ENCODE data around the gene CAMK1D.

CAMK1D gene

GRCh38 chr10:12409161-12409560 lies 59.8 kb downstream of the CAMK1D start:
- Histone ChIP-seq H4K20me1 (ENCODE audit: insufficient read depth, low read length) (no peaks in the 10 kb centered on the region), H3K4me2 (ENCODE audit: low read depth, low read length) (no peak overlapping the region), H3K9me3 (replicated peaks; ENCODE audit: insufficient read depth, low read length) (no peaks in the 10 kb centered on the region), H3K36me3 (replicated peaks; ENCODE audit: insufficient read depth, low read length) (no peaks in the 10 kb centered on the region), H3F3A (ENCODE audit: insufficient read depth, low read length) (no peaks in the 10 kb centered on the region), H3K27me3 (replicated peaks; ENCODE audit: insufficient read depth, low read length) (no peaks in the 10 kb centered on the region), H3K4me1 (ENCODE audit: low read length) (peaks cover 12% of the 10 kb centered on the region), H2AFZ (ENCODE audit: low read length) (no peak overlapping the region), H3K9me2 (replicated peaks; ENCODE audit: insufficient read depth, low read length) (no peaks in the 10 kb centered on the region), H3K79me2 (ENCODE audit: low read length) (peaks cover 58% of the 10 kb centered on the region), H3K4me3 (ENCODE audit: low read length) (no peak overlapping the region), H3K27ac (ENCODE audit: low read length) (no peak overlapping the region), H3K9ac (ENCODE audit: low read length) (no peak overlapping the region)
- no peak for TF ChIP-seq EZH2phosphoT487 (IDR thresholded peaks at IDR 0.05; ENCODE audit: low read length)
- no peak for TF ChIP-seq EZH2 (optimal IDR thresholded peaks at IDR 0.05; ENCODE audit: low read depth, low read length)
- TF ChIP-seq CTCF (IDR thresholded peaks at IDR 0.05; ENCODE audit: low read length), result no peak
- DNase-seq, result no peak

- no peaks in the 10 kb centered on the region for H3K9me2 ChIP-seq (replicated peaks; ENCODE audit: insufficient read depth, low read length)
- TF ChIP-seq EZH2 (optimal IDR thresholded peaks at IDR 0.05; ENCODE audit: low read depth, low read length) (no peak), EZH2phosphoT487 (IDR thresholded peaks at IDR 0.05; ENCODE audit: low read length) (no peak), CTCF (IDR thresholded peaks at IDR 0.05; ENCODE audit: low read length) (no peak)
- H3F3A ChIP-seq (ENCODE audit: insufficient read depth, low read length), result no peaks in the 10 kb centered on the region
- H3K9ac ChIP-seq (ENCODE audit: low read length), result no peak overlapping the region
- no peaks in the 10 kb centered on the region for H4K20me1 ChIP-seq (ENCODE audit: insufficient read depth, low read length)
- DNase-seq, result no peak
- H3K9me3 ChIP-seq (replicated peaks; ENCODE audit: insufficient read depth, low read length), result no peaks in the 10 kb centered on the region
- H3K4me2 ChIP-seq (ENCODE audit: low read depth, low read length), result no peak overlapping the region
- H3K4me1 ChIP-seq (ENCODE audit: low read length), result peaks cover 9% of the 10 kb centered on the region
- H2AFZ ChIP-seq (ENCODE audit: low read length), result no peak overlapping the region
- H3K79me2 ChIP-seq (ENCODE audit: low read length), result peaks cover 59% of the 10 kb centered on the region
- H3K4me3 ChIP-seq (ENCODE audit: low read length), result no peak overlapping the region
- no peaks in the 10 kb centered on the region for H3K27me3 ChIP-seq (replicated peaks; ENCODE audit: insufficient read depth, low read length)
- H3K36me3 ChIP-seq (replicated peaks; ENCODE audit: insufficient read depth, low read length), result no peaks in the 10 kb centered on the region
- H3K27ac ChIP-seq (ENCODE audit: low read length), result no peak overlapping the region
Measured at GRCh38 chr10:12409613-12410012, 60.3 kb downstream of the CAMK1D start.

- no peak overlapping the region for H3K4me2 ChIP-seq (ENCODE audit: low read depth, low read length)
- peaks cover 66% of the 10 kb centered on the region for H3K79me2 ChIP-seq (ENCODE audit: low read length)
- no peaks in the 10 kb centered on the region for H3K4me1 ChIP-seq (ENCODE audit: low read length)
- no peaks in the 10 kb centered on the region for H3K27me3 ChIP-seq (replicated peaks; ENCODE audit: insufficient read depth, low read length)
- TF ChIP-seq EZH2phosphoT487 (IDR thresholded peaks at IDR 0.05; ENCODE audit: low read length) (no peak), EZH2 (optimal IDR thresholded peaks at IDR 0.05; ENCODE audit: low read depth, low read length) (no peak), CTCF (IDR thresholded peaks at IDR 0.05; ENCODE audit: low read length) (no peak)
- H3F3A ChIP-seq (ENCODE audit: insufficient read depth, low read length), result no peaks in the 10 kb centered on the region
- H3K27ac ChIP-seq (ENCODE audit: low read length), result no peak overlapping the region
- H2AFZ ChIP-seq (ENCODE audit: low read length), result no peak overlapping the region
- no peaks in the 10 kb centered on the region for H4K20me1 ChIP-seq (ENCODE audit: insufficient read depth, low read length)
- no peak overlapping the region for H3K4me3 ChIP-seq (ENCODE audit: low read length)
- DNase-seq, result no peak
- H3K36me3 ChIP-seq (replicated peaks; ENCODE audit: insufficient read depth, low read length), result no peaks in the 10 kb centered on the region
- no peaks in the 10 kb centered on the region for H3K9me3 ChIP-seq (replicated peaks; ENCODE audit: insufficient read depth, low read length)
- no peaks in the 10 kb centered on the region for H3K9me2 ChIP-seq (replicated peaks; ENCODE audit: insufficient read depth, low read length)
- no peak overlapping the region for H3K9ac ChIP-seq (ENCODE audit: low read length)
Measured at GRCh38 chr10:12412666-12413368, 63.5 kb downstream of the CAMK1D start.
